ENCODE results near the gene NUCKS1.

- TF ChIP-seq CTCF (IDR thresholded peaks at IDR 0.05) (no peak), POLR2A (IDR thresholded peaks at IDR 0.05) (no peak), POLR2AphosphoS5 (IDR thresholded peaks at IDR 0.05) (no peak)
Observed at GRCh38 chr1:205754857-205755256, 4.9 kb upstream of the NUCKS1 start.
